ENCODE measurements around the gene ZNF324B. TPM values are rescaled to one million over a fixed set of nuclear protein-coding genes. Genes with fewer than 3 reads are reported as not detected.

Gene ZNF324B
- polyA plus RNA-seq, 3 donors, result 0.46 to 3.1 (median 0.82) TPM

GRCh38 chr19:58428617-58429016, 22.8 kb upstream of the ZNF324B start:
- no peaks in the 10 kb centered on the region for H3K79me2 ChIP-seq (ENCODE audit: insufficient read depth, low read length)
- H3K4me1 Mint-ChIP-seq, result no peaks in the 10 kb centered on the region
- H2AFZ ChIP-seq (ENCODE audit: insufficient read depth, low read depth, low read length, poor library complexity, severe bottlenecking), result no peak overlapping the region
- no peak overlapping the region for H3K9ac ChIP-seq (ENCODE audit: insufficient read depth, low read length, poor library complexity, severe bottlenecking)
- peaks cover 55 to 94% (median 85%) of the 10 kb centered on the region in 7 donors for H3K9me3 Mint-ChIP-seq
- no peak overlapping the region for H3K4me3 Mint-ChIP-seq
- H3K27ac ChIP-seq (ENCODE audit: low read depth in 1 of 2, low read length in 2 of 2), result no peak overlapping the region
- H3K27me3 ChIP-seq (ENCODE audit: control insufficient read depth in 2 of 2, insufficient read depth in 2 of 2, low read length in 2 of 2), result no peaks in the 10 kb centered on the region
- H3K27me3 Mint-ChIP-seq (ENCODE audit: low read depth in 3 of 3), result peaks cover 0 to 3% (median 0%) of the 10 kb centered on the region in 3 donors
- 100% methylated on average over 1 of the region's 1 CpG for whole genome bisulfite sequencing (ENCODE audit: insufficient coverage)
- no peak overlapping the region for H3K4me3 ChIP-seq (replicated peaks in 1 of 3; ENCODE audit: low read depth in 2 of 3, low read length in 3 of 3)
- peaks cover 0 to 8% of the 10 kb centered on the region in 2 donors for H3K36me3 Mint-ChIP-seq
- intact Hi-C loops (cut with micrococcal nuclease), result no loop called here
- no peaks in the 10 kb centered on the region for H3K4me1 ChIP-seq (ENCODE audit: control insufficient read depth in 1 of 2, insufficient read depth in 2 of 2, low read length in 2 of 2)
- peaks cover 1 to 18% of the 10 kb centered on the region in 2 donors for H3K36me3 ChIP-seq (replicated peaks in 1 of 2; ENCODE audit: control insufficient read depth in 1 of 2, insufficient read depth in 2 of 2, low read length in 2 of 2)
- no peak for TF ChIP-seq CTCF (IDR thresholded peaks at IDR 0.05)
- no peak overlapping the region for H3K27ac Mint-ChIP-seq
- peaks cover 82 to 94% of the 10 kb centered on the region in 2 donors for H3K9me3 ChIP-seq (replicated peaks in 1 of 2; ENCODE audit: control insufficient read depth in 1 of 2, insufficient read depth in 1 of 2, low read length in 2 of 2)
- DNase-seq, result no peak
- no peak overlapping the region for H3K4me2 ChIP-seq (replicated peaks; ENCODE audit: extremely low read depth, low read length, poor library complexity, severe bottlenecking)
- H4K20me1 ChIP-seq (ENCODE audit: insufficient read depth, low read length), result no peaks in the 10 kb centered on the region

- Mint-ChIP-seq H3K27ac (no peak overlapping the region), H3K4me1 (no peaks in the 10 kb centered on the region), H3K27me3 (ENCODE audit: low read depth in 3 of 3) (peaks cover 0 to 3% (median 0%) of the 10 kb centered on the region in 3 donors), H3K4me3 (no peak overlapping the region), H3K36me3 (peaks cover 10 to 19% of the 10 kb centered on the region in 2 donors), H3K9me3 (peaks cover 61 to 98% (median 94%) of the 10 kb centered on the region in 7 donors)
- Histone ChIP-seq H3K79me2 (ENCODE audit: insufficient read depth, low read length) (no peaks in the 10 kb centered on the region), H3K9me3 (replicated peaks in 1 of 2; ENCODE audit: control insufficient read depth in 1 of 2, insufficient read depth in 1 of 2, low read length in 2 of 2) (peaks cover 93 to 96% of the 10 kb centered on the region in 2 donors), H3K36me3 (replicated peaks in 1 of 2; ENCODE audit: control insufficient read depth in 1 of 2, insufficient read depth in 2 of 2, low read length in 2 of 2) (peaks cover 10 to 29% of the 10 kb centered on the region in 2 donors), H2AFZ (ENCODE audit: insufficient read depth, low read depth, low read length, poor library complexity, severe bottlenecking) (no peak overlapping the region), H3K4me1 (ENCODE audit: control insufficient read depth in 1 of 2, insufficient read depth in 2 of 2, low read length in 2 of 2) (no peaks in the 10 kb centered on the region), H3K9ac (ENCODE audit: insufficient read depth, low read length, poor library complexity, severe bottlenecking) (no peak overlapping the region), H3K27me3 (ENCODE audit: control insufficient read depth in 2 of 2, insufficient read depth in 2 of 2, low read length in 2 of 2) (no peaks in the 10 kb centered on the region), H3K4me2 (replicated peaks; ENCODE audit: extremely low read depth, low read length, poor library complexity, severe bottlenecking) (no peak overlapping the region), H3K4me3 (replicated peaks in 1 of 3; ENCODE audit: low read depth in 2 of 3, low read length in 3 of 3) (peak overlapping the region in 1 of 3 experiments; percentile 30), H3K27ac (ENCODE audit: low read depth in 1 of 2, low read length in 2 of 2) (no peak overlapping the region), H4K20me1 (ENCODE audit: insufficient read depth, low read length) (no peaks in the 10 kb centered on the region)
- intact Hi-C loops (cut with micrococcal nuclease), result no loop called here
- DNase-seq, result no peak
- TF ChIP-seq CTCF (IDR thresholded peaks at IDR 0.05), result no peak
These were observed 21.7 kb upstream of the ZNF324B start for GRCh38 chr19:58429745-58430144.

All from CD14-positive monocyte (primary cell).